ENCODE data around the gene LSAMP. TPM values are rescaled to one million over a fixed set of nuclear protein-coding genes. Genes with fewer than 3 reads are reported as not detected.

LSAMP gene
- total and polyA plus RNA-seq, 2 experiments from 2014 or later = 4.6 to 6.0 TPM

- DNase-seq (ENCODE audit: low read depth in 1 of 2, low spot score in 1 of 2) = peak in 1 of 2 donors; percentile 29
- Histone ChIP-seq H3K36me3 (no peaks in the 10 kb centered on the region), H3K27ac (no peak overlapping the region), H3K4me1 (ENCODE audit: low read depth) (no peaks in the 10 kb centered on the region), H3K4me3 (no peak overlapping the region), H3K27me3 (no peaks in the 10 kb centered on the region), H3K9me3 (ENCODE audit: low read depth) (no peaks in the 10 kb centered on the region)
- no peak for TF ChIP-seq CTCF (IDR thresholded peaks at IDR 0.05; ENCODE audit: low read depth, low read length)
Measured at GRCh38 chr3:115877615-115877899, 567.7 kb downstream of the LSAMP start.

DNA sequence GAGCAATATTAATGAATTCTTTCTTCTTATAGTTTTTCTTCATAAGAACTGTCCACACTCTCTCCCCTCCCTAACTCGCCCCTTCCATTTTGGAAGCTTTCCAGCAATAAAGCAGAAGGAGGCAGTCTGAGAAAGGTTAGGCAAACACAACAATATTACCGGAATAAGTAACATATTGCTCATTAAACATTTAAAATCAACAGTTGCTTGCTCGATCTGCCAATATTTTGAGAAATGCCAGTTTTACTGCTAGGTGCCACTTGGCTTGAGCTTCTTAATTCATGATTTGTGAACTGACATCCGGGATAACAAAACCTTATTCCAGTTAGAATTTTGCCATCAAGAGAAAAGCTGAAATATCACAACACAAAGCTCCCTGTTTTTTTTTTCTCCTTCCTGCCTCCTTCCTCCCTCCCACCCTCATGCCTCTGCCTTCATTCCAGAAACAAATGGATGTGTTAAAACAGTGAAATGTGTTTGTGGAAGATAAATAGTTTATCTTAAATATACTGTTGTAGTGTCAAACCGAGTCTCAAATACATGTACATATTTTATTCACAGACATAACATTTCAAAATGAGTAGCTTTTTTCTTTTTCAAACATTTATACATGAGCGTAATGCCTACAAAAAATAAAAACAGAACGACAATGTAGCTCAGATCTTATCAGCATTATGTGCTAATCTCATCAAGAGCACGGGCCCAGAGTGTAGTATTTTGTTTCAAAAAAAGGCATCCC, 568.2 kb downstream of the LSAMP start:
- Histone ChIP-seq H3K4me1 (ENCODE audit: low read depth) (no peaks in the 10 kb centered on the region), H3K4me3 (no peak overlapping the region), H3K27ac (no peak overlapping the region), H3K27me3 (no peaks in the 10 kb centered on the region), H3K9me3 (ENCODE audit: low read depth) (no peaks in the 10 kb centered on the region), H3K36me3 (no peaks in the 10 kb centered on the region)
- DNase-seq (ENCODE audit: low read depth in 1 of 2, low spot score in 1 of 2) = peak in 1 of 2 donors; percentile 29
- no peak for TF ChIP-seq CTCF (IDR thresholded peaks at IDR 0.05; ENCODE audit: low read depth, low read length)

DNA sequence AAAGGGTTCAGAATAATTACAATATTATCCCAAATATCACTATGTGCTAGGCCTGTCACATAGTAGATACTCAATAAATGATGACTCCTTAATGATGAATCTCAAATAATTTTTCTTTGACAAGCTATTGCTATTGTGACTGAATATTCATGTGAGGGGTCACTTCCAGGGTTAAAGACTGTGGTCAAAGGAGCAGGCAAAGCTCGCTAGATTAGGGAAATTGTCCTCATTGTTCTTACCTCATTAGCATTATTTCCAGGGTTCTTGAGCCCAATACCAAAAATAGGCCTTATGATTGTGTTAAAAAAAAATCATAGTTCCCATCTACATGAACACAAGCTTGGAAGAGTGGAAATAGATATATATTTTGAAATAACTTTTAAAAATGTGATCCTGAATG, 569.8 kb downstream of the LSAMP start:
- no peak for TF ChIP-seq CTCF (IDR thresholded peaks at IDR 0.05; ENCODE audit: low read depth, low read length)
- no peak overlapping the region for H3K4me3 ChIP-seq
- H3K27ac ChIP-seq = no peak overlapping the region
- no peaks in the 10 kb centered on the region for H3K27me3 ChIP-seq
- H3K9me3 ChIP-seq (ENCODE audit: low read depth) = no peaks in the 10 kb centered on the region
- no peak for DNase-seq (ENCODE audit: low read depth in 1 of 2, low spot score in 1 of 2)
- no peaks in the 10 kb centered on the region for H3K4me1 ChIP-seq (ENCODE audit: low read depth)
- H3K36me3 ChIP-seq = no peaks in the 10 kb centered on the region

- H3K9me3 ChIP-seq (ENCODE audit: low read depth) = no peaks in the 10 kb centered on the region
- TF ChIP-seq CTCF (IDR thresholded peaks at IDR 0.05; ENCODE audit: low read depth, low read length) = no peak
- no peak overlapping the region for H3K4me3 ChIP-seq
- H3K27me3 ChIP-seq = no peaks in the 10 kb centered on the region
- H3K4me1 ChIP-seq (ENCODE audit: low read depth) = no peaks in the 10 kb centered on the region
- DNase-seq (ENCODE audit: low read depth in 1 of 2, low spot score in 1 of 2) = no peak
- no peaks in the 10 kb centered on the region for H3K36me3 ChIP-seq
- no peak overlapping the region for H3K27ac ChIP-seq
Measured at GRCh38 chr3:115871735-115872134, 573.6 kb downstream of the LSAMP start.

DNA sequence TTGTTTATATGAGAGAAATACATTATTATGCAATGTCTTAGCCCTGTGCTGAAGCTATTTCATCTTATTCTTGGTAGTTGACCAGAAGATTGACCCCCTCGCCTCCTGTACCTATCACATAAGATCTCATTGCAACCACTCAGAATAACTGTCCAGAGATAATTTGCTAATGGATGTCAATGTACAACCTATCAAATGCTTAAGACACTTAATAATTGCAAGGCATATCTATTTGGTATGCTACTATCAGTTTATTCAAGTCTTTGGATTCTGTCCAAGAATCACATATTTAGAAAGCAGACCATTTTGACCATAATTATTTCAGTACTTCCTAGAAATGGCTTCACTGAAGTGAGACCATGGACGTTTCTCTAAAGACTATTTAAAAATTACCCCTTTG, 580.4 kb downstream of the LSAMP start:
- DNase-seq (ENCODE audit: low read depth in 1 of 2, low spot score in 1 of 2) = no peak
- H3K4me1 ChIP-seq (ENCODE audit: low read depth) = peaks cover 22% of the 10 kb centered on the region
- no peak overlapping the region for H3K4me3 ChIP-seq
- H3K36me3 ChIP-seq = no peaks in the 10 kb centered on the region
- H3K27ac ChIP-seq = no peak overlapping the region
- H3K27me3 ChIP-seq = no peaks in the 10 kb centered on the region
- TF ChIP-seq CTCF (IDR thresholded peaks at IDR 0.05; ENCODE audit: low read depth, low read length) = no peak
- H3K9me3 ChIP-seq (ENCODE audit: low read depth) = no peaks in the 10 kb centered on the region
